WTC11 (cell line): Measurements from ENCODE around the gene MTX1. TPM values are rescaled to one million over a fixed set of nuclear protein-coding genes. Genes with fewer than 3 reads are reported as not detected.
A peak's percentile ranks its signal among the peaks of the same experiment; 100 is the strongest.

Experiments used
- CREB1 ChIP-seq: sonication (generic); formaldehyde crosslinking; IDR thresholded peaks from 2 replicates; pipeline ENCODE4 v1.8.0; 2023; ENCODE audit warnings: mild to moderate bottlenecking, missing genetic modification reagents
- FOXK1 ChIP-seq: sonication (generic); formaldehyde crosslinking; IDR thresholded peaks from 2 replicates; pipeline ENCODE4 v1.8.0; 2022; ENCODE audit warnings: mild to moderate bottlenecking, moderate library complexity, missing genetic modification reagents
- GABPB1 ChIP-seq: sonication (generic); formaldehyde crosslinking; IDR thresholded peaks from 2 replicates; pipeline ENCODE4 v1.8.1; 2023; ENCODE audit warnings: mild to moderate bottlenecking, missing genetic modification reagents
- ZNF121 ChIP-seq: sonication (generic); formaldehyde crosslinking; IDR thresholded peaks from 2 replicates; pipeline ENCODE4 v1.8.0; 2023; ENCODE audit warnings: missing genetic modification reagents
- ZNF138 ChIP-seq: sonication (generic); formaldehyde crosslinking; conservative IDR thresholded peaks from 2 replicates; pipeline ENCODE4 v1.8.1; 2022; ENCODE audit warnings: mild to moderate bottlenecking, moderate library complexity, missing genetic modification reagents
- ZNF219 ChIP-seq: sonication (generic); formaldehyde crosslinking; IDR thresholded peaks from 2 replicates; pipeline ENCODE4 v1.8.0; 2023; ENCODE audit warnings: missing genetic modification reagents, mild to moderate bottlenecking, borderline replicate concordance
- ZNF416 ChIP-seq: fragments of 250-450 bp; sonication (Bioruptor Pico); IDR thresholded peaks from 2 replicates; pipeline ENCODE4 v1.9.0; 2021; ENCODE audit warnings: mild to moderate bottlenecking, inconsistent platforms
- total RNA-seq: library from RNA; stranded (reverse); gene quantifications from 3 replicates; pipeline ENCODE4 v1.2.3, GENCODE V29; 2021
- TF ChIP-seq, protein P1 (sequence below): sonication (generic); formaldehyde crosslinking; IDR thresholded peaks from 2 replicates; pipeline ENCODE4 v1.8.1; 2023; ENCODE audit warnings: mild to moderate bottlenecking, missing genetic modification reagents, borderline replicate concordance
- TF ChIP-seq, protein P2 (sequence below): sonication (generic); formaldehyde crosslinking; IDR thresholded peaks from 2 replicates; pipeline ENCODE4 v1.8.0; 2023; ENCODE audit warnings: missing genetic modification reagents, mild to moderate bottlenecking, borderline replicate concordance
- TF ChIP-seq, protein P3 (sequence below): fragments of 200-600 bp; IDR thresholded peaks from 2 replicates; pipeline ENCODE4 v1.8.0; 2022; ENCODE audit warnings: antibody characterized with exemption
- TF ChIP-seq, protein P4 (sequence below): fragments of 250-450 bp; sonication (Bioruptor Pico); IDR thresholded peaks from 2 replicates; pipeline ENCODE4 v1.9.0; 2021; ENCODE audit warnings: mild to moderate bottlenecking, borderline replicate concordance
- TF ChIP-seq, protein P5 (sequence below): sonication (generic); formaldehyde crosslinking; IDR thresholded peaks from 2 replicates; pipeline ENCODE4 v1.8.0; 2023; ENCODE audit warnings: mild to moderate bottlenecking, missing genetic modification reagents
- TF ChIP-seq, protein P6 (sequence below): sonication (generic); formaldehyde crosslinking; IDR thresholded peaks from 2 replicates; pipeline ENCODE4 v1.8.1; 2022; ENCODE audit warnings: missing genetic modification reagents, borderline replicate concordance
- TF ChIP-seq, protein P7 (sequence below): fragments of 250-450 bp; sonication (Bioruptor Pico); conservative IDR thresholded peaks from 2 replicates; pipeline ENCODE4 v1.9.0; 2021; ENCODE audit warnings: mild to moderate bottlenecking

Gene MTX1
- total RNA-seq, 1 experiment from 2014 or later, result 62.8 TPM

DNA sequence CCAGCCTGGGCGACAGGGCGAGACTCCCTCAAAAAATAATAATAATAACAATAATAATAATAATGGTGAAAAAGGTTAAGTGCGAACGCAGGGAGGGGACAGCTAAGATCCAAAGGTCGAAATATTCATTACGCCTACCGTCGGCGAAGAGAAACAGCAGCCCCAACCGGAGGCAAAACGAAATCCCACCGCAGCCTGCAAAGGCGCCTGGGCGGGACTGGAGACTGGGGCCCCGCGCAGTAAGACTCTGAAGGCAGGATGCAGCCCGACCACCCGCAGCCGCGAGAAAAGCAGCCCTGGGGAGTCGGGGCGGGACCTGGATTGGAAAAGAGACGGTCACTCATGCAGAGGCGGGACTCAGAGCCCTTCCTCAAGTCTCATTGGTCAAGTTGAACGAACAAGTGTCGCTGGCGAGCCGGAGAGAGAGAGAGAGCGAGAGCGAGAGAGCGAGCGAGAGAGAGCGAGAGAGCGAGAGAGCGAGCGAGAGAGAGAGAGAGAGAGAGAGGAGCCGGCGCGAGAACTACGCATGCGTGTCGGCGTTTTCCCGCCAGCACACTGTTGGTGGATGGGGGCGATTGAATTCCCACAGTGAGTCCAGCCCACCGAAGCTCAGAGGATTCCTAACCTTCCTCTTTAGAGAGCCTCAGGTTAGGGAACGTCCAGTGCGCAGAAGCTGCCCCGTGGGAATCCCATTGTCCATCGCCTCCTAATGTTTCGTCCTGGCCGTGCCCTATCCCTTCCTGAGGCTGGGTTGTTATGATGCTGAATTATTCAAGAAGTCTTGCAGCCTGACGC is 36.1 kb downstream of the MTX1 start (continued):
- TF ChIP-seq CREB1 (0 out of 2 replicates have a peak, but pooled peaks have one; percentile 70), FOXK1 (CRISPR knock-in tag) (peak; percentile 68; the same call in 1 of the 2 replicates), ZNF416 (CRISPR knock-in tag) (no peak), ZNF219 (CRISPR knock-in tag) (peak; percentile 61; the same call in 1 of the 2 replicates), ZNF121 (CRISPR knock-in tag) (peak; percentile 95), ZNF138 (CRISPR knock-in tag) (no peak), GABPB1 (CRISPR knock-in tag) (no peak)
- TF ChIP-seq, protein P1, sequence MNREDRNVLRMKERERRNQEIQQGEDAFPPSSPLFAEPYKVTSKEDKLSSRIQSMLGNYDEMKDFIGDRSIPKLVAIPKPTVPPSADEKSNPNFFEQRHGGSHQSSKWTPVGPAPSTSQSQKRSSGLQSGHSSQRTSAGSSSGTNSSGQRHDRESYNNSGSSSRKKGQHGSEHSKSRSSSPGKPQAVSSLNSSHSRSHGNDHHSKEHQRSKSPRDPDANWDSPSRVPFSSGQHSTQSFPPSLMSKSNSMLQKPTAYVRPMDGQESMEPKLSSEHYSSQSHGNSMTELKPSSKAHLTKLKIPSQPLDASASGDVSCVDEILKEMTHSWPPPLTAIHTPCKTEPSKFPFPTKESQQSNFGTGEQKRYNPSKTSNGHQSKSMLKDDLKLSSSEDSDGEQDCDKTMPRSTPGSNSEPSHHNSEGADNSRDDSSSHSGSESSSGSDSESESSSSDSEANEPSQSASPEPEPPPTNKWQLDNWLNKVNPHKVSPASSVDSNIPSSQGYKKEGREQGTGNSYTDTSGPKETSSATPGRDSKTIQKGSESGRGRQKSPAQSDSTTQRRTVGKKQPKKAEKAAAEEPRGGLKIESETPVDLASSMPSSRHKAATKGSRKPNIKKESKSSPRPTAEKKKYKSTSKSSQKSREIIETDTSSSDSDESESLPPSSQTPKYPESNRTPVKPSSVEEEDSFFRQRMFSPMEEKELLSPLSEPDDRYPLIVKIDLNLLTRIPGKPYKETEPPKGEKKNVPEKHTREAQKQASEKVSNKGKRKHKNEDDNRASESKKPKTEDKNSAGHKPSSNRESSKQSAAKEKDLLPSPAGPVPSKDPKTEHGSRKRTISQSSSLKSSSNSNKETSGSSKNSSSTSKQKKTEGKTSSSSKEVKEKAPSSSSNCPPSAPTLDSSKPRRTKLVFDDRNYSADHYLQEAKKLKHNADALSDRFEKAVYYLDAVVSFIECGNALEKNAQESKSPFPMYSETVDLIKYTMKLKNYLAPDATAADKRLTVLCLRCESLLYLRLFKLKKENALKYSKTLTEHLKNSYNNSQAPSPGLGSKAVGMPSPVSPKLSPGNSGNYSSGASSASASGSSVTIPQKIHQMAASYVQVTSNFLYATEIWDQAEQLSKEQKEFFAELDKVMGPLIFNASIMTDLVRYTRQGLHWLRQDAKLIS (CRISPR knock-in tag), result no peak; the same call in 1 of the 2 replicates
- TF ChIP-seq, protein P2, sequence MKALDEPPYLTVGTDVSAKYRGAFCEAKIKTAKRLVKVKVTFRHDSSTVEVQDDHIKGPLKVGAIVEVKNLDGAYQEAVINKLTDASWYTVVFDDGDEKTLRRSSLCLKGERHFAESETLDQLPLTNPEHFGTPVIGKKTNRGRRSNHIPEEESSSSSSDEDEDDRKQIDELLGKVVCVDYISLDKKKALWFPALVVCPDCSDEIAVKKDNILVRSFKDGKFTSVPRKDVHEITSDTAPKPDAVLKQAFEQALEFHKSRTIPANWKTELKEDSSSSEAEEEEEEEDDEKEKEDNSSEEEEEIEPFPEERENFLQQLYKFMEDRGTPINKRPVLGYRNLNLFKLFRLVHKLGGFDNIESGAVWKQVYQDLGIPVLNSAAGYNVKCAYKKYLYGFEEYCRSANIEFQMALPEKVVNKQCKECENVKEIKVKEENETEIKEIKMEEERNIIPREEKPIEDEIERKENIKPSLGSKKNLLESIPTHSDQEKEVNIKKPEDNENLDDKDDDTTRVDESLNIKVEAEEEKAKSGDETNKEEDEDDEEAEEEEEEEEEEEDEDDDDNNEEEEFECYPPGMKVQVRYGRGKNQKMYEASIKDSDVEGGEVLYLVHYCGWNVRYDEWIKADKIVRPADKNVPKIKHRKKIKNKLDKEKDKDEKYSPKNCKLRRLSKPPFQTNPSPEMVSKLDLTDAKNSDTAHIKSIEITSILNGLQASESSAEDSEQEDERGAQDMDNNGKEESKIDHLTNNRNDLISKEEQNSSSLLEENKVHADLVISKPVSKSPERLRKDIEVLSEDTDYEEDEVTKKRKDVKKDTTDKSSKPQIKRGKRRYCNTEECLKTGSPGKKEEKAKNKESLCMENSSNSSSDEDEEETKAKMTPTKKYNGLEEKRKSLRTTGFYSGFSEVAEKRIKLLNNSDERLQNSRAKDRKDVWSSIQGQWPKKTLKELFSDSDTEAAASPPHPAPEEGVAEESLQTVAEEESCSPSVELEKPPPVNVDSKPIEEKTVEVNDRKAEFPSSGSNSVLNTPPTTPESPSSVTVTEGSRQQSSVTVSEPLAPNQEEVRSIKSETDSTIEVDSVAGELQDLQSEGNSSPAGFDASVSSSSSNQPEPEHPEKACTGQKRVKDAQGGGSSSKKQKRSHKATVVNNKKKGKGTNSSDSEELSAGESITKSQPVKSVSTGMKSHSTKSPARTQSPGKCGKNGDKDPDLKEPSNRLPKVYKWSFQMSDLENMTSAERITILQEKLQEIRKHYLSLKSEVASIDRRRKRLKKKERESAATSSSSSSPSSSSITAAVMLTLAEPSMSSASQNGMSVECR (CRISPR knock-in tag), result peak; percentile 85; the same call in 1 of the 2 replicates
- TF ChIP-seq, protein P3, sequence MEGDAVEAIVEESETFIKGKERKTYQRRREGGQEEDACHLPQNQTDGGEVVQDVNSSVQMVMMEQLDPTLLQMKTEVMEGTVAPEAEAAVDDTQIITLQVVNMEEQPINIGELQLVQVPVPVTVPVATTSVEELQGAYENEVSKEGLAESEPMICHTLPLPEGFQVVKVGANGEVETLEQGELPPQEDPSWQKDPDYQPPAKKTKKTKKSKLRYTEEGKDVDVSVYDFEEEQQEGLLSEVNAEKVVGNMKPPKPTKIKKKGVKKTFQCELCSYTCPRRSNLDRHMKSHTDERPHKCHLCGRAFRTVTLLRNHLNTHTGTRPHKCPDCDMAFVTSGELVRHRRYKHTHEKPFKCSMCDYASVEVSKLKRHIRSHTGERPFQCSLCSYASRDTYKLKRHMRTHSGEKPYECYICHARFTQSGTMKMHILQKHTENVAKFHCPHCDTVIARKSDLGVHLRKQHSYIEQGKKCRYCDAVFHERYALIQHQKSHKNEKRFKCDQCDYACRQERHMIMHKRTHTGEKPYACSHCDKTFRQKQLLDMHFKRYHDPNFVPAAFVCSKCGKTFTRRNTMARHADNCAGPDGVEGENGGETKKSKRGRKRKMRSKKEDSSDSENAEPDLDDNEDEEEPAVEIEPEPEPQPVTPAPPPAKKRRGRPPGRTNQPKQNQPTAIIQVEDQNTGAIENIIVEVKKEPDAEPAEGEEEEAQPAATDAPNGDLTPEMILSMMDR, result no peak
- TF ChIP-seq, protein P4, sequence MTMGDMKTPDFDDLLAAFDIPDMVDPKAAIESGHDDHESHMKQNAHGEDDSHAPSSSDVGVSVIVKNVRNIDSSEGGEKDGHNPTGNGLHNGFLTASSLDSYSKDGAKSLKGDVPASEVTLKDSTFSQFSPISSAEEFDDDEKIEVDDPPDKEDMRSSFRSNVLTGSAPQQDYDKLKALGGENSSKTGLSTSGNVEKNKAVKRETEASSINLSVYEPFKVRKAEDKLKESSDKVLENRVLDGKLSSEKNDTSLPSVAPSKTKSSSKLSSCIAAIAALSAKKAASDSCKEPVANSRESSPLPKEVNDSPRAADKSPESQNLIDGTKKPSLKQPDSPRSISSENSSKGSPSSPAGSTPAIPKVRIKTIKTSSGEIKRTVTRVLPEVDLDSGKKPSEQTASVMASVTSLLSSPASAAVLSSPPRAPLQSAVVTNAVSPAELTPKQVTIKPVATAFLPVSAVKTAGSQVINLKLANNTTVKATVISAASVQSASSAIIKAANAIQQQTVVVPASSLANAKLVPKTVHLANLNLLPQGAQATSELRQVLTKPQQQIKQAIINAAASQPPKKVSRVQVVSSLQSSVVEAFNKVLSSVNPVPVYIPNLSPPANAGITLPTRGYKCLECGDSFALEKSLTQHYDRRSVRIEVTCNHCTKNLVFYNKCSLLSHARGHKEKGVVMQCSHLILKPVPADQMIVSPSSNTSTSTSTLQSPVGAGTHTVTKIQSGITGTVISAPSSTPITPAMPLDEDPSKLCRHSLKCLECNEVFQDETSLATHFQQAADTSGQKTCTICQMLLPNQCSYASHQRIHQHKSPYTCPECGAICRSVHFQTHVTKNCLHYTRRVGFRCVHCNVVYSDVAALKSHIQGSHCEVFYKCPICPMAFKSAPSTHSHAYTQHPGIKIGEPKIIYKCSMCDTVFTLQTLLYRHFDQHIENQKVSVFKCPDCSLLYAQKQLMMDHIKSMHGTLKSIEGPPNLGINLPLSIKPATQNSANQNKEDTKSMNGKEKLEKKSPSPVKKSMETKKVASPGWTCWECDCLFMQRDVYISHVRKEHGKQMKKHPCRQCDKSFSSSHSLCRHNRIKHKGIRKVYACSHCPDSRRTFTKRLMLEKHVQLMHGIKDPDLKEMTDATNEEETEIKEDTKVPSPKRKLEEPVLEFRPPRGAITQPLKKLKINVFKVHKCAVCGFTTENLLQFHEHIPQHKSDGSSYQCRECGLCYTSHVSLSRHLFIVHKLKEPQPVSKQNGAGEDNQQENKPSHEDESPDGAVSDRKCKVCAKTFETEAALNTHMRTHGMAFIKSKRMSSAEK (CRISPR knock-in tag), result no peak
- TF ChIP-seq, protein P5, sequence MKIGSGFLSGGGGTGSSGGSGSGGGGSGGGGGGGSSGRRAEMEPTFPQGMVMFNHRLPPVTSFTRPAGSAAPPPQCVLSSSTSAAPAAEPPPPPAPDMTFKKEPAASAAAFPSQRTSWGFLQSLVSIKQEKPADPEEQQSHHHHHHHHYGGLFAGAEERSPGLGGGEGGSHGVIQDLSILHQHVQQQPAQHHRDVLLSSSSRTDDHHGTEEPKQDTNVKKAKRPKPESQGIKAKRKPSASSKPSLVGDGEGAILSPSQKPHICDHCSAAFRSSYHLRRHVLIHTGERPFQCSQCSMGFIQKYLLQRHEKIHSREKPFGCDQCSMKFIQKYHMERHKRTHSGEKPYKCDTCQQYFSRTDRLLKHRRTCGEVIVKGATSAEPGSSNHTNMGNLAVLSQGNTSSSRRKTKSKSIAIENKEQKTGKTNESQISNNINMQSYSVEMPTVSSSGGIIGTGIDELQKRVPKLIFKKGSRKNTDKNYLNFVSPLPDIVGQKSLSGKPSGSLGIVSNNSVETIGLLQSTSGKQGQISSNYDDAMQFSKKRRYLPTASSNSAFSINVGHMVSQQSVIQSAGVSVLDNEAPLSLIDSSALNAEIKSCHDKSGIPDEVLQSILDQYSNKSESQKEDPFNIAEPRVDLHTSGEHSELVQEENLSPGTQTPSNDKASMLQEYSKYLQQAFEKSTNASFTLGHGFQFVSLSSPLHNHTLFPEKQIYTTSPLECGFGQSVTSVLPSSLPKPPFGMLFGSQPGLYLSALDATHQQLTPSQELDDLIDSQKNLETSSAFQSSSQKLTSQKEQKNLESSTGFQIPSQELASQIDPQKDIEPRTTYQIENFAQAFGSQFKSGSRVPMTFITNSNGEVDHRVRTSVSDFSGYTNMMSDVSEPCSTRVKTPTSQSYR (CRISPR knock-in tag), result peak; percentile 82; the same call in 1 of the 2 replicates
- TF ChIP-seq, protein P6, sequence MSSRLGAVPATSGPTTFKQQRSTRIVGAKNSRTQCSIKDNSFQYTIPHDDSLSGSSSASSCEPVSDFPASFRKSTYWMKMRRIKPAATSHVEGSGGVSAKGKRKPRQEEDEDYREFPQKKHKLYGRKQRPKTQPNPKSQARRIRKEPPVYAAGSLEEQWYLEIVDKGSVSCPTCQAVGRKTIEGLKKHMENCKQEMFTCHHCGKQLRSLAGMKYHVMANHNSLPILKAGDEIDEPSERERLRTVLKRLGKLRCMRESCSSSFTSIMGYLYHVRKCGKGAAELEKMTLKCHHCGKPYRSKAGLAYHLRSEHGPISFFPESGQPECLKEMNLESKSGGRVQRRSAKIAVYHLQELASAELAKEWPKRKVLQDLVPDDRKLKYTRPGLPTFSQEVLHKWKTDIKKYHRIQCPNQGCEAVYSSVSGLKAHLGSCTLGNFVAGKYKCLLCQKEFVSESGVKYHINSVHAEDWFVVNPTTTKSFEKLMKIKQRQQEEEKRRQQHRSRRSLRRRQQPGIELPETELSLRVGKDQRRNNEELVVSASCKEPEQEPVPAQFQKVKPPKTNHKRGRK (CRISPR knock-in tag), result no peak
- TF ChIP-seq, protein P7, sequence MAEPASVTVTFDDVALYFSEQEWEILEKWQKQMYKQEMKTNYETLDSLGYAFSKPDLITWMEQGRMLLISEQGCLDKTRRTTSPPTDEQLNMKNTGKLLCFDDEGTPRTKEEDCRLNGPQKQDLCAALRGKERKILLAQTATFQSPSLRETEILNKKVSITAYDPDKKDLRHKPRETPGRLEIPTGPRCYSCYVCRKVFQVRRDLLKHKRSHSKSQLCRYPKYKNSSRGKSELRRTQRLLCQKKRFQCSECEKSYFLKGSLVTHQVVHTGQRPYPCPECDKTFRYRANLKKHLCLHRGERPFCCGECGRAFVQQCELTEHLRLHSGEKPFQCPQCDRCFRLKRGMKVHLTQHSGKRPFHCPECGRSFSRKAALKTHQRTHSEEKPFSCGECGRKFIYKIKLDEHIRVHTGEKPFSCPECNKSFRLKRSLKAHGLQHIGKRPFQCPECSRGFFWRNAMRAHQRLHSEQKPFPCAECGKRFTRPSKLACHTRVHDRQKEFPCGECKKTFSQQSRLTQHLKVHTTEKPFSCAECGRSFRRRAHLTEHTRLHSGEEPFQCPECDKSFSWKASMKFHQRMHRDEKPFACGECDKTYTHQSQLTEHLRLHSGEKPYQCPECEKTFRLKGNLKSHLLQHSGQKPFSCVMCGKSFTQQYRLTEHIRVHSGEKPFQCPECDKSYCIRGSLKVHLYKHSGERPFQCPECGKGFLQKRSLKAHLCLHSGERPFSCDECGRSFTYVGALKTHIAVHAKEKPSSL (CRISPR knock-in tag), result no peak
